ENCODE data around the gene CRELD1. TPM values are rescaled to one million over a fixed set of nuclear protein-coding genes. Genes with fewer than 3 reads are reported as not detected.

The CRELD1 gene
- polyA plus RNA-seq, 1 of the 3 experiments (the other 2 are of a cell fraction) = 77.6 TPM

GRCh38 chr3:9888540-9888939 is 45.1 kb upstream of the CRELD1 start:
- Histone ChIP-seq H4K20me1 (ENCODE audit: insufficient read depth) (0 out of 2 replicates have a peak, but pooled peaks cover under 1% of the 10 kb centered on the region), H3F3A (replicated peaks; ENCODE audit: insufficient read depth) (peaks cover 28% of the 10 kb centered on the region), H3K79me2 (ENCODE audit: insufficient read depth) (peaks cover 31% of the 10 kb centered on the region), H3K9me3 (no peaks in the 10 kb centered on the region), H2AFZ (ENCODE audit: low read depth) (no peak overlapping the region), H3K4me1 (ENCODE audit: control insufficient read depth in 1 of 2, insufficient read depth in 2 of 2, low read depth in 1 of 2, low read length in 1 of 2) (peaks cover 9 to 14% of the 10 kb centered on the region in 2 experiments; a peak in 2 of 4 replicates), H3K4me3 (ENCODE audit: low read depth in 2 of 2, low read length in 1 of 2) (no peak overlapping the region), H3K4me2 (no peak overlapping the region), H3K9ac (no peak overlapping the region), H3K27me3 (ENCODE audit: insufficient read depth) (no peaks in the 10 kb centered on the region), H3K27ac (ENCODE audit: low read depth in 2 of 2, low read length in 1 of 2) (no peak overlapping the region), H3K9me2 (no peaks in the 10 kb centered on the region), H3K36me3 (replicated peaks in 1 of 2; ENCODE audit: control insufficient read depth in 1 of 2, insufficient read depth in 2 of 2, low read length in 1 of 2) (peaks cover 7 to 13% of the 10 kb centered on the region in 2 experiments)
- CTCF ChIA-PET = no interaction called here
- TF ChIP-seq RFX5 (IDR thresholded peaks at IDR 0.05; ENCODE audit: low read length) (no peak), IRF3 (IDR thresholded peaks at IDR 0.05; ENCODE audit: low read depth, low read length) (no peak)
- POLR2A ChIA-PET = no interaction called here
- no peak for DNase-seq
- 93% methylated on average over 3 of the region's 3 CpGs for WGBS (ENCODE audit: low lambda C conversion rate)

GRCh38 chr3:9889405-9889804 is 44.2 kb upstream of the CRELD1 start:
- no peak overlapping the region for H3K4me3 ChIP-seq (ENCODE audit: low read depth in 2 of 2, low read length in 1 of 2)
- peaks cover 13 to 19% of the 10 kb centered on the region in 2 experiments for H3K36me3 ChIP-seq (replicated peaks in 1 of 2; ENCODE audit: control insufficient read depth in 1 of 2, insufficient read depth in 2 of 2, low read length in 1 of 2)
- no peak overlapping the region for H2AFZ ChIP-seq (ENCODE audit: low read depth)
- H3K27ac ChIP-seq (ENCODE audit: low read depth in 2 of 2, low read length in 1 of 2) = no peak overlapping the region
- TF ChIP-seq SIN3A (IDR thresholded peaks at IDR 0.05; ENCODE audit: borderline replicate concordance, low read depth, low read length) = no peak
- TF ChIP-seq FOXM1 (IDR thresholded peaks at IDR 0.05; ENCODE audit: low read depth) = no peak
- TF ChIP-seq SMC3 (IDR thresholded peaks at IDR 0.05; ENCODE audit: low read depth, low read length) = no peak
- H3K9me2 ChIP-seq = no peaks in the 10 kb centered on the region
- no peak overlapping the region for H3K4me2 ChIP-seq
- ChIA-PET CTCF (interaction anchor here (1.2 kb wide), 1 partner anchor 24 kb away, joined by 4 read pairs; no protein-coding TSS in a partner anchor), POLR2A (no interaction called here)
- H3K4me1 ChIP-seq (ENCODE audit: control insufficient read depth in 1 of 2, insufficient read depth in 2 of 2, low read depth in 1 of 2, low read length in 1 of 2) = peaks cover 9% of the 10 kb centered on the region in 2 experiments; a peak in 2 of 4 replicates
- H3K9me3 ChIP-seq = no peaks in the 10 kb centered on the region
- DNase-seq = no peak
- H3K27me3 ChIP-seq (ENCODE audit: insufficient read depth) = no peaks in the 10 kb centered on the region
- no peak overlapping the region for H3K9ac ChIP-seq
- H3K79me2 ChIP-seq (ENCODE audit: insufficient read depth) = peaks cover 34% of the 10 kb centered on the region
- peaks cover 29% of the 10 kb centered on the region for H3F3A ChIP-seq (replicated peaks; ENCODE audit: insufficient read depth)
- 75% methylated on average over 5 of the region's 5 CpGs for WGBS (ENCODE audit: low lambda C conversion rate)
- peaks cover 7% of the 10 kb centered on the region; the same call in 1 of the 2 replicates for H4K20me1 ChIP-seq (ENCODE audit: insufficient read depth)

- ChIA-PET CTCF (interaction anchor here (1.1 to 1.4 kb wide), 4 partner anchors 11 to 42 kb away, joined by 3 to 4 read pairs (median 4); no protein-coding TSS in a partner anchor), POLR2A (interaction anchor here (0.6 to 2.0 kb wide), 5 partner anchors 20 to 269 kb away, joined by 3 to 11 read pairs (median 3); partner anchors contain the start of gene CRELD1)
- WGBS (ENCODE audit: low lambda C conversion rate) = under 1% methylated on average over 21 of the region's 62 CpGs
- peaks cover 43% of the 10 kb centered on the region for H3K79me2 ChIP-seq (ENCODE audit: insufficient read depth)
- peak; percentile 97 for DNase-seq
- H3K9me2 ChIP-seq = no peaks in the 10 kb centered on the region
- peak within 1 kb of the TSS; percentile 78 to 90 for H3K27ac ChIP-seq (ENCODE audit: low read depth in 2 of 2, low read length in 1 of 2)
- H3K4me1 ChIP-seq (ENCODE audit: control insufficient read depth in 1 of 2, insufficient read depth in 2 of 2, low read depth in 1 of 2, low read length in 1 of 2) = peaks cover 3 to 9% of the 10 kb centered on the region in 2 experiments; a peak in 2 of 4 replicates
- peak within 1 kb of the TSS; percentile 81 to 84 for H3K4me3 ChIP-seq (ENCODE audit: low read depth in 2 of 2, low read length in 1 of 2)
- H3K4me2 ChIP-seq = peak within 1 kb of the TSS; percentile 75
- H3F3A ChIP-seq (replicated peaks; ENCODE audit: insufficient read depth) = peaks cover 27% of the 10 kb centered on the region
- no peaks in the 10 kb centered on the region for H3K9me3 ChIP-seq
- H3K9ac ChIP-seq = peak within 1 kb of the TSS; percentile 95
- H3K27me3 ChIP-seq (ENCODE audit: insufficient read depth) = no peaks in the 10 kb centered on the region
- peak within 1 kb of the TSS; percentile 98 for H2AFZ ChIP-seq (ENCODE audit: low read depth)
- peaks cover 21 to 23% of the 10 kb centered on the region in 2 experiments for H3K36me3 ChIP-seq (replicated peaks in 1 of 2; ENCODE audit: control insufficient read depth in 1 of 2, insufficient read depth in 2 of 2, low read length in 1 of 2)
- H4K20me1 ChIP-seq (ENCODE audit: insufficient read depth) = peaks cover 7% of the 10 kb centered on the region; the same call in 1 of the 2 replicates
- TF ChIP-seq TAF1 (IDR thresholded peaks at IDR 0.05; ENCODE audit: borderline replicate concordance, low read depth, low read length) (peak; percentile 84), POLR2AphosphoS5 (IDR thresholded peaks at IDR 0.05; ENCODE audit: low read depth, low read length) (peak; percentile 91), CHD2 (IDR thresholded peaks at IDR 0.05; ENCODE audit: low read length, partially characterized antibody) (peak; percentile 58), GABPA (IDR thresholded peaks at IDR 0.05; ENCODE audit: low read depth) (peak; percentile 78), NFIC (IDR thresholded peaks at IDR 0.05; ENCODE audit: borderline replicate concordance) (no peak), MXI1 (IDR thresholded peaks at IDR 0.05; ENCODE audit: low read depth, low read length) (no peak), FOSL2 (IDR thresholded peaks at IDR 0.05; ENCODE audit: borderline replicate concordance, low read depth) (no peak), NRF1 (IDR thresholded peaks at IDR 0.05; ENCODE audit: low read depth, low read length) (peak; percentile 60), TEAD4 (IDR thresholded peaks at IDR 0.05; ENCODE audit: borderline replicate concordance, insufficient read depth) (0 out of 2 replicates have a peak, but pooled peaks have one; percentile 5), JUND (IDR thresholded peaks at IDR 0.05) (no peak), RCOR1 (IDR thresholded peaks at IDR 0.05; ENCODE audit: low read length) (no peak), EZH2phosphoT487 (IDR thresholded peaks at IDR 0.05; ENCODE audit: borderline replicate concordance, low read depth) (no peak), USF1 (IDR thresholded peaks at IDR 0.05; ENCODE audit: borderline replicate concordance, low read depth) (no peak), TCF12 (IDR thresholded peaks at IDR 0.05) (peak; percentile 27; the same call in 1 of the 2 replicates), MAX (IDR thresholded peaks at IDR 0.05; ENCODE audit: low read depth) (peak; percentile 85)
Measured at GRCh38 chr3:9890249-9891071, 43.2 kb upstream of the CRELD1 start, which contains the start of gene JAGN1. TSS of gene JAGN1 (plus strand) at chr3:9890610. CDS start at chr3:9890723, 113 bp downstream.
